ENCODE results near the gene KLF4.
A peak's percentile ranks its signal among the peaks of the same experiment; 100 is the strongest.
"Not testable (repeated sequence)": the region's sequence is repeated elsewhere in the genome, so short reads cannot be mapped to it uniquely, and the experiment has no call there.

The KLF4 gene
- 1.1 to 1.7 reads per million in 2 experiments for total RNA-seq

DNA sequence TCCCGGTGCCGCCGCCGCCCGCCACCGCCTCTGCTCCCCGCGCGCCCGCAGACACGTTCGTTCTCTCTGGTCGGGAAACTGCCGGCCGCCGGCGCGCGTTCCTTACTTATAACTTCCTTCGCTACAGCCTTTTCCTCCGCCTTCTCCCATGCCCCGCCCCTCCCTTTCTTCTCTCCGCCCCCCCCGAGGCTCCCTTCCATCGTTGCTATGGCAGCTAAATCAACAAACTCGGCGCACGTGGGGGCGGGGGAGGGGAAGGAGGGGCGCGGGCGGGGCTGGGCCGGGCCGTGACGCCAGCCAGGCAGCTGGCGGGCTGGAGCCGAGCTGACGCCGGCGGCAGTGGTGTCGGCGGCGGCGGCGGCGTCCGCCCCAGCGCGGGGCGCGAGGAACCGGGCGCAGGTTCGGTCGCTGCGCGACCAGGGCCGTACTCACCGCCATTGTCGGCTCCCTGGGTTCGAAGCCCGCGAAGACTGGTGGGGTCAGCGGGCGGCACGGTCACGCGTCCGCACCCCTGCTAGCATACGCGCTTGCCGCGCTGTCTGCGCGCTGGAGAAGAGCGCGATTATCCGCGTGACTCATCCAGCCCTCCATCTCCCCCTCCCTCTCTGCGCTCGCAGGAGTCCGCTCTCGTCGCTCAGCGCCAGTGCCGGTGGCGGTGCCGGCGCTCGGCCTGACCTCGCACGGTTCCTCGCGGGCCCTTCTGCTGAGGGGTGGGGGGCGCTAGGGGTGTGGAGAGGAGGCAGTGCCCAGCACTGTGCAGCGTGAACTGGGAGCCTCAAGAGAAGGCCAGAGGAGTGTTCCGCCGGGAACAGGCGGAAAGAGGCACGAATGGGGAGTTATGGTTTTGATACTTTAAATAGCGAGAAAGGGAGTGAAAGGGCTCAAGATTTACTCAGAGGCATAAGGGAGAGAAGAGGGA is at the start of gene KLF4:
Gene KLF4, minus strand, starts transcription at position 83 of the 919 bp plus-strand sequence. CDS start 597 bp downstream, outside the sequence.
- peak; percentile 48 for DNase-seq (ENCODE audit: low read depth)

DNA sequence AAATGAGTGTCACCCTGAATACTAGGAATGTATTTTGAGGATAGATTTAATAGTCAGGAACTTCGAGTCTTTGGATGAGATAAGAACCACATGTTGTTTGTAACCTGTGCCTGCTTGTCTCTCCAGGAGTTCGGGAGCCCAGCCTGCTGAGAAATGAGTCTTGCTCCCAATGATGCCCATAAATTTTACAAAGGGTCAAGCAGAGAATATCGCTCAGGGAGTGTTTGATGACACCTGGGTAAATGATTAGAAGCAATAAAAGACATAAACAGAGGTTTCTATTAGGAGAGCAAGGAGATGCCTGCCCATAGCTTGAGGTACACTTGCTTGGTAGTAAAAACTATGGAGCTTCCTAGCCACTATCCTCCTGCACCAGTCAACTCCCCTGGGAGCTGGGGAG is 46.9 kb upstream of the KLF4 start:
- no peak for DNase-seq (ENCODE audit: low read depth)

DNA sequence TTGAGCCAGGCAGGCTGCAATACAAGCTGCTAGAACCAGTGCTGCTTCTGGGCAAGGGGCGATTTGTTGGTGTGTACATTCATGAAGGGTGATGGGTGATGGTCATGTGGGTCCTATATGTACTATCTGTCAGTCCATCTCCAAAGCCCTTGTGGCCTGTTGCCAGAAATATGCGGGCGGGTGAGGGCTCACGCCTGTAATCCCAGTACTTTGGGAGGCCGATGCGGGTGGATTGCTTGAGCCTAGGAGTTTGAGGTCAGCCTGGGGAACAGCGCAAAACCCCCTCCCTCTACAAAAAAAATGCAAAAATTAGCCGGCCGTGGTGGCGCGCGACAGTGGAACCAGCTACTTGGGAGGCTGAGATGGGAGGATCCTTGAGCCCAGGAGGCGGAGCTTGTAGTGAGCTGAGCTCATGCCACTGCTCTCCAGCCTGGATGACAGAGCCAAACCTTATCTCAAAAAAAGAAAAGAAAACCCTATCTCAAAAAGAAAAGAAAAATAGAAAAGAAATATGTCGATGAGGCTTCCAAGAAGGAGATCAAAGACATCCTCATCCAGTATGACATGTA is 45.0 kb upstream of the KLF4 start:
- DNase-seq (ENCODE audit: low read depth): no peak

DNA sequence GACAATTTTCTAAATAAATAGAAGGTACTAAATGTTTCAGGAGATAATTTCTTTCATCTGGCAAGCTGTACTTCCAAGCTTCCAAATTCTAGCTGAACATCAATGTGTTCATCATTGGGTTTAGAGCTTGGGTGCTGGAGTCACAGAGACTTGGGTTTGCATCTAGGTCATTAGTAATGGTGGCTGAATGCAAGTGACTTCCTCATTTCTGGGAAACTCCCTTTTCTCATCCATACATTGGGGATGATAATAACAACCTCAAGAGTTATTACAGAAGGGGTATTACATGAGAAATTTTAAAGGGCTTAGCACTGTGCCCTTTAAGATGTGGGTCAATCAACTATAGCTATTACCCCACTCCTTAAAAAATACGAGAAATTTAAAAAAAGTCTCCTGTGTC is 41.1 kb upstream of the KLF4 start:
- DNase-seq (ENCODE audit: low read depth): no peak

DNA sequence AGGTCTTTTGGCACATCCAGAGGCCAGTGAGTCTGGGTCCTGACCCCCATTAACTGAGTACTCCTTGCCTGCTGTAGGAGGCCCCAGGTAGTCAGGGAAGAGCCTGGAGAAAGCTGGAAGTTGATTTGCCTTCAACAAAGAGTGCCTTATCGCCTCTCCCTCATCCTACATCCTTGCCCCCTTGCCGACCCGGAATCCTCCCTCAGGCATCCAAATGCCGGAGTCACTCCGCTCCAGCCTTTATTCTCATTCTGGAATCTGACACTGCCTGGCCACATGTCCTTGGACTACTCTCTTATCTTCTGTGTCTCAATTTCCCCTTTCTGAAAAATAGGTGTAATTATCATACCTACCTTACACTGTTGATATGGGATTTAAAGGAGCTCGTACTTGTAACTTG is 39.1 kb upstream of the KLF4 start:
- DNase-seq (ENCODE audit: low read depth): no peak

DNA sequence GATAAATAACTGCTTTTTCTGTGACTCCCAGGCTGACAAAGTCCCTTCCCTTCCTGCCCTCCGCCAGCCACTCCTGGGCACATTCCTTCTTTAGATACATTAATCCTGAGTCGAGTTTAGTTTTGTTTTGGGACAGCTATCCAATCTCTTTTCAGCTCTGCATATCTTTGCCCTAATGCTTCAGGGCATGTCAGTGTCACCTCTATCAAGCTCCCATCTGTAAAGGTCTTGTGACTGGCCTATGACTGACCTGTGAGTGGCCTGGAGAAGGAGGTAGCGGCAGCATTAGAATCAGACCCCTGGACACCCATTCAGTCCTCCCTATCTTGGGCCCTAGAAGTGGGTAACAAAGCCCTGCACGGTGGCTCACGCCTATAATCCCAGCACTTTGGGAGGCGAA is 34.0 kb upstream of the KLF4 start:
- no peak for DNase-seq (ENCODE audit: low read depth)

DNA sequence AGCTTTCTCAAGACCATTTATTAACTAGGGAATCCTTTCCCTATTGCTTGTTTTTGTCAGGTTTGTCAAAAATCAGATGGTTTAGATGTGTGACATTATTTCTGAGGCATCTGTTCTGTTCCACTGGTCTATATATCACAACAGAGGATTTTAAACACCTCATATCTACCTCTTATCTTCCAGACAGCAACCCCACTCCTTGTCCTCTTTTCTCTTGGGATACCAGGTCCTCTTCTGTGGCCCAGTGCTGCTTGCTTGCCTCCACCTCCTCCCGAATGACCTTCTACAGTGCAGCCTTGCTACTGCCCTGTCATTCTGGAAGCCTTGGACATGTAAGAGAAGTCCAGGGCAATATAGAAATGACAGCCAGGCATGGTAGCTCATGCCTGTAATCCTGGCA is 30.6 kb upstream of the KLF4 start:
- DNase-seq (ENCODE audit: low read depth): no peak

DNA sequence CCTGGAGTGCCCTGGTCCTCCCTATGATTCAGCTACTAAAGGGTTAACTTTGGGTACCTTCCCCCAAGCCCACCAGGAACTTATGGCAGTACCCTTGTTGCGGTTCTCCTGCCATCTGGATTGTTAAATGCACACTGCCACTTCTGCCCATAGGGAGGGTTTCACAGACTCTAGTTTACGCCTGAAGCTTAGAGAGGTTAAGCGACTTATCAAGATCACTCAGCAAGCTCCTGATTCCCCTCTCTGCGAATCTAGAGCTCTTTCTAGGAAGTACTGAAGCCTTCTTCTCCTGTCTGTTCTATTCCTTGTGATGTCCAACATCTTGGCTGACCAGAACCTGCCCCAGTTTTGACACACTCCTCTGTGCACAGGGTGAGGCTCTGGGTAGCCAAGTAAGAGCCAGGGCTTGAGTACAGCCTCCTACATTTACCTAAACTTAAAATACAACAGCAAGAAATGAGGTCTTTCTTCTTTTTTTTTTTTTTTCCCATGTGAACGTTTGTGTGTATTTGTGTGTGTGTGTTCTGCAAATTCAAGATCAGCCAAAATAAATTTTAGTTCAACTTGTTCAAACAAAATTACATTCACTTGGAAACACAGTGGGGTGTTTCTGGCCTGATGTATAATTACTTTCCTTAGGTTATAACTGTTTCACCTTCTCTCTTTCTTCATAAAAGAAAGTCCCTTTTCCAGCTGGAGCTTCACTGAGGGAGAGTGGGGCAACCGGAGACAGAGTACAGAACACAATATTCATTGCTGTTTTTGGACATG is 28.7 kb upstream of the KLF4 start:
- DNase-seq (ENCODE audit: low read depth): no peak

DNA sequence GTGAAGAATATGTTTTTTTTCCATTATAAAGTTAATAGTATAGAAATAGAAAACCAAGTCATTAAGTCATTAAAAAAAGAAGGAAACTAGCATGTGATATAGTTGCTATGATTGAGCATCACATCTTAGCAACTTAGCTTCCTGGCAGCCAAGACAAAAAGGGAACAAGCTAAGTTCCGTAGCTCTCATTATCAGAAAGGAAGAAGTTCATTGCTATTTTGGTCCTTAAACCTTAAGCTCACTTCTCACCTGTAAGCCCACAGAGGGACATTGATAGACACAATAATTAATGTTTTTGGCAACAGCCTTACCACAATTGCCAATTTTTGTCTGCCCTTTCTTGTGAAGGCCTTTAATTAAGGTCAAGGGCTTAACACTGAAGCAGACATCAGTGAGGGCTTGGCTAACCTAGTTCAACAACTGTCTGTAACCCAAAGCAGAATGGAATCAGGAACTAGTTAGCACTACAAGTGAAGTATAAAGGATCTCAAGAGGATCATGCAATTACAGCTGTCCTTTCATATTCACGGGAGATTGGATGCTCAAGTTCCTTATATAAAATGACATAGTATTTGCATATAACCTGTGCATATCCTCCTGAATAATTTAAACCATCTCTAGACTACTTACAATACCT is 24.0 kb upstream of the KLF4 start:
- no peak for DNase-seq (ENCODE audit: low read depth)

DNA sequence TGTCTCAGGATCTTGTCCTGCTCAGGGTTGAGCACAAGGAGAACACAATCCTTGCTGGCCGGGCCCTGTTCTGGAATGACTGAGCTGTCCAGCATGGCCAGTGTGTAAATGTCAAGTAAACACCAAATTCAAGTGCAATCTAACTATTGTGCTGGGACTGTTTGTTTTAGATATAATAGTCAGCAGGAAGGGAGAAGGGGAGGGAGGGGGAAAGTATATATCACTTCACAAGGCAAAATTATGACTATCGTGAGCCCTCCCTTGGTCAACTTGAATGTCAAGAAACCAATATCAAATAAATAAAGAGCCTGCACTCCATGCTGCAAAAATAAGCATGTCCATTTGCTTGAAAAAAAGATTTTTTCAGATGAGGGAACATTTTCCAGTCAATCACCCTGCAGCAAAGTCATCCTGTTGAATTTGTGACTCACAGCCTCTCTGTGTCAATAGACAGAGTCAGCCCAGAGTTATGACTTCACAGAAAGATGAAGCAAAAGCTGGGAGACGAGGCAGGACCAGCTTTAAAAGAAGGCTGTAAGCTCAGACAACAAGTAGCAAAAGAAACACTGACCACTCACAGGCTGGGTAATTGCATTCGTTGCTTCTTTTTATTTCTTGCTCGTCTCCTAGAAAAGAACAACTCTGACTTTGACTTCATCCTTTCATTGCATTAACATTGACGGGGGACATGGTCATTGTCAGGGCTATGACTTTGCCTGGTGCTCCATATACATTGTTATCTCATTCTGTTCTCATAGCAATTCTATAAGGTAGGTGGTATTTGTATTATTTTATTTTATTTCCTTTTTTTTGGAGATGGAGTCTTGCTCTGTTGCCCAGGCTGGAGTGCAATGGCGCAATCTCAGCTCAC is 15.3 kb upstream of the KLF4 start:
- DNase-seq (ENCODE audit: low read depth): no peak

DNA sequence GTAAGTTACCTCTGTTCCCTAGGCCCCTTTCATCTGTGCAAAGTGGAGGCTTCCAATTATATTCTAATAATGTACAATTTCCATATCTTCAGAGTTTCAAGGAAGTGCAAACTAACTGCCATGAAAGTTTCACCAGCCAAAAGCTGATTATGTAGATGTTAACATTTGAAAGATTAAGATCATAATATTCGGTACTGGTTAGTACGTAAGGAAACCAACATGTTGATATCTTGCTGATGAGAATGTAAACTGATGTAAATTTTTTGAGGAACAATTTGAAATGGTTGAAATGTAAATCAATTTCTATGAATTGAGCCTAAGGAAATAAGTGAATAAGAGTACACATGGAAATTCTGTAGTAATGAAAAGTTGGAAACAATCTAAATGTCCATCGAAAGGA is 12.9 kb upstream of the KLF4 start:
- DNase-seq (ENCODE audit: low read depth): no peak

DNA sequence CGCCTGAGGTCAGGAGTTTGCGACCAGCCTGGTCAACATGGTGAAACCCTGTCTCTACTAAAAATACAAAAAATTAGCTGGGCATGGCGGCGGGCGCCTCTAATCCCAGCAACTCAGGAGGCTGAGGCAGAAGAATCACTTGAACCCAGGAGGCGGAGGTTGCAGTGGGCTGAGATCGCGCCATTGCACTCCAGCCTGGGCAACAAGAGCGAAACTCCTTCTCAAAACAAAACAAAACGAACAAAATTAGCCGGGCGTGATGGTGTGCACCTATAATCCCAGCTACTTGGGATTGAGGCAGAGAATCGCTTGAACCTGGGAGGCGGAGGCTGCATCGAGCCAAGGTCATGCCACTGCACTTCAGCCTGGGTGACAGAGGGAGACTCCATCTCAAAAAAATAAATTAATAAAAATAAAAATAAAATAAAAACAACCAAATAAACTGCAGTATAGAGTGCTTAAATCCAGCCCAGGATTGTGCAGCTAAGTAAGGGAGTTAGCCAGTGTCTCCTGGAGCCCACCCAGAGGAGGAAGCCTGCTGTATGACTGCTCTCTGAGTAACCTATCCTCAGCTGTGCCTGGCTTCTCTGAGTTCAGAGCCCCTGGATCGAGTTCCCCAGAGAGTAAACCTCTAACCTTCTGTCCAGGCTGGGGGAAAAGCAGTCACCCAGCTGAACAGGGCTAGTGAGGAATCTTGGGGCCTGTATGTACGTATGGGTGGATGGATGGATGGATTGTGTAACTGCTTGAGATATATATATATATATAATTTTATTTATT is 11.0 kb upstream of the KLF4 start:
- DNase-seq (ENCODE audit: low read depth): not testable (repeated sequence)

DNA sequence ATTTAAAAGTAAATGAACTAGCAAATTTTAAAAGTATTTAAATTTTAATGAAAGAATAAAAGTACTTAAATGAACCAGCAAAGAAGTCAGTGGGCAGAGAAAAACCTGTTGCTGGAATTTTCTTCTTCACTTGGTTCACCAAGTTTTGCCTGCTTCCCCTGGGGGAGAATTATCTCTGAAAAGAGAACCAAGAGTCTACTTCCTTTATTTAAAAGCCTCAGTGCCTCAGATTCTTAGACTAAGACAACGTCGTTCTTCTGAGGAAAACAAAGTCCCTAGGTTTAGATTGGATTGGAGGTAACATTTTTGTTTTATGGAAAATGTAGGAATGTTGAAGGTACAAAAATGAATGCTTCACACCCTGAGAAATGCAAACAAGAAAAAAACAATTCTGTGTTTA is 7.4 kb upstream of the KLF4 start:
- DNase-seq (ENCODE audit: low read depth): no peak

DNA sequence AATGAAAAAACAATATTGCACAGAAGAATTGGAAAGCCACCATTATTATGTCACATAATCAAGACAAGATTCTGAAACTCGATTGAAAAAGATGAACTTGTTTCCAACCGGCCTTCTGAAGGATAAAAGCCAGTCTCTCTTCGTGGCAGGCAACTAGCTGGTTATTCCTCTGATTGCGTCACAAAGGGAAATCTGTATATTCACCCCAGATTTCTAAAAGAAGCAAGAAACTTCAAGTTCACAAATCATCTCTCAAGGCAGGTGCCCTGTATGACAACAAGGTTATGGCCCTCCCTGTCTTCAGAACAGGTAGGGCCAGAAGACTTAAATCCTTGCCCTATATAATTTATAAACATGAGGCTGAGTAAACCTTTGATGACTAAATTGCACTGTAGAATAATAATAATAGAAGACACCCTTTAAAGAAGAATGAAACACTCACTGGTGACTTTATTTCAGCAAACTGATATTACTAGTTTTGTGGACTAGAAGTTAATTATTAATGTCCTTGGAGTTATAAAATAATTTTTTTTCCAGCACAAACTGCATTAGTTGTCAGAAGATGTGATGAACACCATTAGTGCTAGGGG is 2.9 kb upstream of the KLF4 start:
- no peak for DNase-seq (ENCODE audit: low read depth)

DNA sequence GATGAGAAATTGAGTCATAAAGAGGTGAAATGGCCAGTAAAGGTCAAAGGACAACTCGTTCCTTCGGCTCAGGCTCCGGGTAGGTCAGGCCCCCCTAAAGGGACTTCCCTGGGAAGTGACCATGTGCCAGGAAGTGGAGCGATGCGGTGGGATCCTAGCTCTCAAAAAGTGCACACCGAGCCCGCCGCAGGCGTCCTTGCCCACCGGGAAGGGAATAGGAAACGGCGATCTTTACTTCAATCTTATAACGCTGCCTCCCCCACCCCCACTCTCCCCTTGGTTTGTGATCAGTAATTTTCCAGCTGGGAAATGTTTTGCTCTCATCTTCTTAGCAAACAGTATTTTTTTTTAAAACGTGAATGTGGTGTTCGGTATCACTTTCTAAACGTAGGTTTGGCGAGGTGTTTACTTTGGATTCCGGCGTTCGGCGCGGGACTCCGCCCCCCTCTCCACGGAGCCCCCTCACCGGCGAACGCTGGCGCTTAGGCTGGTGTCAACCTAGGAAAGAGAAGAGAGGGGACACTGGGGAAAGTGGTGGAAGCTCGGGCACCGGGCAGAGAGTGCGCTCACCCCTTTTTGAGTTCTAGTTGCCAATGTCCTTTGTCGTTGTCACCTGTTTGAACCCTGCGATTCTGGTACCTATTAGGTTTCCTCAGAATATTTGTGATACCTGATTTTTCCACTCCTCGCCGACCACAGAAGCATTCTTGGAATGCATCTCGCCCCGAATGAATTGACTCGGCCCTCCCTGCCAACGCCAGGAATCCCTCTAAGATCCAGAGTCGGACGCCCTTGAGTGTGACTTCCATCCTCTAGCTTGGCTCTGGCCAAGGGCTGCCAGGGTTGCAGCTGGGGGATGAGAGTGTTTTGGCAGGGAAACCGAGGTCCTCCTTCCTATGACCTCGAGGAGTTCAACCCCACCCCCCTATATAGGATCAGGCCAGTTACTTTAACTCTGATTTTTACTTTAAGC is 1.8 kb upstream of the KLF4 start:
- no peak for DNase-seq (ENCODE audit: low read depth)

DNA sequence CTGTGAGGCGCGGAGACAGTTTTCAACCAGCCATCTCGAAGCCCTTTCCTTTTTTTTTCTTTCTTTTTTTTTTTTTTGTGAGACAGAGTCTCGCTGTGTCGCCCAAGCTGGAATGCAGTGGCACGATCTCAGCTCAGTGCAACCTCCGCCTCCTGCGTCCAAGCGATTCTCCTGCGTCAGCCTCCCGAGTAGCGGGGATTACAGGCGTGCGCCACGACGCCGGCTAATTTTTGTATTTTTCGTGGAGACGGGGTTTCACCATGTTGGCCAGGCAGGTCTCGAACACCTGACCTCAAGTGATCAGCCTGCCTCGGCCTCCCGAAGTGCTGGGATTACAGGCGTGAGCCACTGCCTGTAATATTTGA is 1.0 kb upstream of the KLF4 start:
- not testable (repeated sequence) for DNase-seq (ENCODE audit: low read depth)

DNA sequence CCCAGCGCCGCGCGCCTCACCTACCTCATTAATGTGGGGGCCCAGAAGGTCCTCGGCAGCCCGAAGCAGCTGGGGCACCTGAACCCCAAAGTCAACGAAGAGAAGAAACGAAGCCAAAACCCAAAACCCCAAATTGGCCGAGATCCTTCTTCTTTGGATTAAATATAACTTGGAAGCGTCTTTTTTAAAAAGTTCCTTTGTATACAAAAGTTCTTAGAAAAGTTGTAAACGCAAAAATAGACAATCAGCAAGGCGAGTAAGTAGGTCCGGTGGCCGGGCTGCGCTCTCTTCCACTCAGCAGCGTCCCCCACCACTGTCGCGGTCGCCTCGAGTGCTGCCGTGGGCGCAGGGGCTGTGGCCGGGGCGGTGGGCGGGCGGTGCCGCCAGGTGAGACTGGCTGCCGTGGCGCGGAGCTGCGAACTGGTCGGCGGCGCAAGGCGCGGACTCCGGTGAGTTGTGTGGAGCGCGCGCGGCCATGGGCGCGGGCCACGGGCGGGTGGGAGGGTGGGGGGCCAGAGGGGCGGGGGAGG is 360 bp downstream of the KLF4 start:
- DNase-seq (ENCODE audit: low read depth): no peak

DNA sequence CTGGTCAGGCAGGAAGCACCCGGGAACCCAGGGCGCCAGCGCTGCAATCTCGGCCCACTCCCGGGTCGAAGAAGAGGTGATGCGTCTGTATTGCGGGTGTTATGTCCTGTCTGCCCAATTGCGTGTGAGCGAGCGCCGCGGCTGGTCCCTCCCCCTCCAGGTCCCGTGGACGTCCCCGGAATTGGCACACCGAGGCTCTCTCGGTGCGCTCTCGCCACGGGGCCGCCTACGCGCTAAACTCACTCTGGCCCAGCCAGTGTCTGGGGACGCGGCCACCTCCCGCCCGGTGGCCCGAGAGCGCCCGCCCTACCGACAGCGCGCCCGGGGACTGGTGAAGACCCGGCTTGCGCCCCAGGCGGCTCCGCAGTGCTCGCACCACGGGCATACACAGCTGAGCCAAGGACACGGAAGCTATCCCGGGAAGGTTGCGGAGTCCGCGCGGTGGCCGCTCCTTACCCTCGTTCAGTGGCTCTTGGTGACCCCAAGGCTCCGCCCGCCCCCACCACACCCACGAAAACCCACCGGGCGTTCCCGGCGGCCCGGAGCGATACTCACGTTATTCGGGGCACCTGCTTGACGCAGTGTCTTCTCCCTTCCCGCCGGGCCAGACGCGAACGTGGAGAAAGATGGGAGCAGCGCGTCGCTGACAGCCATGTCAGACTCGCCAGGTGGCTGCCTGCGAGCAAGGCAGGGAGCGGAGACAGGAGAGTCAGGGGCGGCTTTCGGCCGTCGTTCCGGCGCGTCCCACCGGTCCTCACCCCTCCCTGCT is 1.0 kb downstream of the KLF4 start:
- DNase-seq (ENCODE audit: low read depth): no peak
